SKM-1 treated with dmso at 0.1 percent for 144 hours (cell line): ENCODE measurements around the gene DHRS9.

Source experiments
- DNase-seq: peaks from one replicate; lab custom pipeline; 2025; ENCODE audit not compliant: unreplicated experiment; lab: John Stamatoyannopoulos, UW

The DHRS9 gene

DNA sequence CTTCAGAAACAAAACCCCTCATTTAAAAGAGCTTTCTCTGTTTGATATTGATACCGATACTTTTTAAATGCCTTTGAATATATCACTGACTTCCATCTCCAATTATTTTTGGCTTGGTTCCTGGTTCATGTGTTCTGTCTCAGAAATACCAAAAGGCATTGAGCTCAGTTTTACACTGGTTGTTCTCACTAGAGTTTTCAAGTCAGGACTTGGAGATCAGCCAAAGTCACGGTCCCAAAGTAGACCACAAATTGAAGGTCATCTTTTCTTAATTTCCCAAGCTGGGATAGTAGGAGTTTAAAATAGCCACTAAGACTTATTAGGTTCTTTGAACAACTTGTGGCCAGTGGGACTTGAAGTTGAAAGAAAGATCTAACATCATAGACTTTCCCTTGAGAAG is 24.2 kb downstream of the DHRS9 start:
- no peak for DNase-seq

DNA sequence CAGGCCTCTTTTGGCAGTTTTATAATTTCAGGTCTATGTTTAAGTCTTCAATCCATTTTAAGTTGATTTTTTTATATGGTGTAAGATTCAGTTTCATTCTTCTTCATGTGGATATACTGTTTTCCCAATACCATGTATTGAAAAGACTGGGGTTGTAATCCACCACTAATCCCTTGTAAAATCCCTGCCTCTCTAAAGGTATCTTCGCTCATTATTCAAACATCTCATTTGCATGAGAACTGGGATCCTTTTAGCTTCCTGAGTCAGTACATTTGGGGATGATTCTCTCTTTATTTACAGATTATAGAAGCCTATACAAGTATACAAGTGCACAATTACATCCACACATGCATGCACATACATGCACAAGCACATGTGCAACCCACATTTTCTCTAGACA is 25.3 kb downstream of the DHRS9 start:
- no peak for DNase-seq

DNA sequence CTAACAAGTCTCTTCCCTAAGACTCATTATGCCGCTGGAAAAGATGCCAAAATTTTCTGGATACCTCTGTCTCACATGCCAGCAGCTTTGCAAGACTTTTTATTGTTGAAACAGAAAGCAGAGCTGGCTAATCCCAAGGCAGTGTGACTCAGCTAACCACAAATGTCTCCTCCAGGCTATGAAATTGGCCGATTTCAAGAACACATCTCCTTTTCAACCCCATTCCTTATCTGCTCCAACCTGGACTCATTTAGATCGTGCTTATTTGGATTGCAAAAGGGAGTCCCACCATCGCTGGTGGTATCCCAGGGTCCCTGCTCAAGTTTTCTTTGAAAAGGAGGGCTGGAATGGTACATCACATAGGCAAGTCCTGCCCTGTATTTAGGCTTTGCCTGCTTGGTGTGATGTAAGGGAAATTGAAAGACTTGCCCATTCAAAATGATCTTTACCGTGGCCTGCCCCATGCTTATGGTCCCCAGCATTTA is 26.3 kb downstream of the DHRS9 start:
- peak; percentile 54 for DNase-seq

DNA sequence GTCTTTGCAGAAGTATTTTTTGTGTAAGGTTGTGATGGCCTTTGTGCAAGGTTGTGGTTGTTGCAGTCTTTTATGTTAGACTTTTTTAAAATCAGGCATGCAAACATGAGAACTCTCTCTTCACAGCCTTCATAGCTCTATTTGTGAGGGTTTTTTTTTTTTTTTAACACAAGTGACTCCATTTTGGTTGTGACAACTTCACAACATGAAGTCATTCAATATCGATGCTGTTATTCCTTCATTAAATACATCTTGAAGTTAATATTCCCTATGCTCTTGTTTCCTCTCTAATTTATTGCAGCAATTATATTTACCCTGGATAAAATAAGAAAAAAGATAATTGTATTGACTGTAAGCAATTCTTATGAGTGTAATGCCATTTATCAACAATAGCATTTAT is 35.5 kb downstream of the DHRS9 start:
- no peak for DNase-seq

DNA sequence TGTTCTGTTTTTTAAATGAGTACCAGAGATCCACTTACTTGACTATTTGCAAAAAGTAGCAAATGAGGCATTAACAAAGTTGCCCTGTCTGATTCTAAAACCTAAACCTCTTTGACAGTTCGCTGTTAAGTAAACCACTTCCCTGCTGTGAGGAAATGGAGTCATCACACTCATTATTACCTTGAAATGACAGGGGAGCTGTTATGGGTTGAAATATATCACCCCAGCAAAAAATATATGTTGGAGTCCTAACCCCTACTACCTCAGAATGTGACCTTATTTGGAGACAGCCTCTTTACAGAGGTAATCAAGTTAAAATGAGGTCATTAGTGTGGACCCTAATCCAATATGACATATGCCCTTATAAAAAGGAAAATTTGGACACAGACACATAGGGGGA is 36.1 kb downstream of the DHRS9 start:
- DNase-seq, result peak; percentile 26

DNA sequence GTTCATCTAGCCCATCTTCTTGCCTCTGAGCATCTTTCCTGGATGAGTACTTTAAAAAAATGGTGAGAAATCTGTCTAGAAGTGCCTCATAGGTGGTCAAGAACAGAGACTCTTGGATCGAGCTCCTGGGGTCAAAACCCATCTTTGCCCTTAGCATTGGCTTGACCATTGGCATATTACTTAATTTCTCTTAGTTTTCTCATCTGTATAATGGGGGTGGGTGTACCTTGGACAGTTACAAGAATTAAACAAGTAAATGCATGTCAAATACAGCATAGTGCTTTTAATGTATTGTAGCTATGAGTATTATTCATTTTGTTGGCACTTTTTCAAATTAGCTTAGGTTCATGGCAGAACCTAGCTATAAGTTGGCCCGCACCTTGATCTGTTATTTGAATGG is 36.8 kb downstream of the DHRS9 start:
- DNase-seq, result no peak

DNA sequence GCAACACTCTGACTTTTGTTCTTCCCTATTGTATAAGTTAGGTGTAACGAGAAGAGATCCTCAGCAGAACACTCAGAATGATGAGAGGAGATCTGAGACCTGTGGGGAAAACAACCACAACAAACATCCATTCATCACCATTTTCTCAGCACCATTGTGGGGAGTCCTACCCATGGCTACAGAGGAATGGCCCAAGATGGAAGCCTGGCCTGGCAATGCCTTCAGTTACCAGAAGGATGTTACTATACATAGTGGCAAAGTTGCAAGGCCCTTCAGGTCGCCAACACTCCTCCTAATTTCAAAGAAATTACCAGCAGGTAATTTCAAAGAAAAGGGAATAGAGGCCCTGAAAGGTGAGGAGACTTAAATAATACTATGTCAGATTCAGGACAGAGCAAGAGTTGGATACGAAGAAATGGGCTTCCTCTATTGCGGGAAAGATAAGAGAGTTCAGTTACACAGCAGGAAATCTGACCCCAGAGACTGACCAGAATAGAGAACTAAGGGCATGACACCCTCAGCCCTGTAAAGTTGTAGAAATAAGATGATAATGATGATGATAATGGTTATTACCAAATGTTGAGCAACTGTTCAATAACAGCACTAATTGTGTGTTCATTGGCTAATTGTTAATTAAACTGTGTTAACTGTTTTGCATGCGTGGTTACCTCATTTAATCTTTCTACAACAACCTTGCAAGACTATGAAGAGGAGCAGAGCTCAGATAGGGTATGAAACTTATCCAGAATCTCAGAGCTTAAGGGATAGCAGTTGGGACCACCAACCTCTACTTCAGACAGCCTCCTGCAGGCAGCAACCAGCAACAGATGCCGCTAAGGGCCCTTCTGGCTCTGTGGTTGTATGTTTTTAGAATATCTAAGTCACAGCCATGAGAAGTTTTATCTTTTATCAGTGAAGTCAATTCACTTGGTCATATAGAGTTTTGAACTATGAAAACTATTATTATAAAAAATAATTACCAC is 37.5 kb downstream of the DHRS9 start:
- DNase-seq, result peak; percentile 72

DNA sequence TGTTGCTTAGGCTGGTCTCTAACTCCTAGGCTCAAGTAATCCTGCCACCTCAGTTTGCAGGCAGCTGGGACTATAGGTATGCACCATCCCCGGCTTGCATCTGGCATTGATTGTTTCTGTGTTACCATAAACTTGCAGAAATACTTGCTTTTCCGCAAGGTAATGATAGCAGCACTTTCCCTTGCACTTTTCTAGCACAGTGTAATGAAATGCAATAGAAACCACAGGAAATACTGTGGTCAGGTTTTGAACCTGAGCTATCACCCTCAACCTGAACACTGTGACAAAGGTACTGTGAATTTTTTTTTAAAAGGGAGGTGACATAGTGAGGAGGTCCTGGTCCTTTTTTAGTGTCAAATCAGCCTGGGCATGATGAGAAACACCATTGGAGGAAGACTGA is 38.3 kb downstream of the DHRS9 start:
- DNase-seq, result peak; percentile 41

DNA sequence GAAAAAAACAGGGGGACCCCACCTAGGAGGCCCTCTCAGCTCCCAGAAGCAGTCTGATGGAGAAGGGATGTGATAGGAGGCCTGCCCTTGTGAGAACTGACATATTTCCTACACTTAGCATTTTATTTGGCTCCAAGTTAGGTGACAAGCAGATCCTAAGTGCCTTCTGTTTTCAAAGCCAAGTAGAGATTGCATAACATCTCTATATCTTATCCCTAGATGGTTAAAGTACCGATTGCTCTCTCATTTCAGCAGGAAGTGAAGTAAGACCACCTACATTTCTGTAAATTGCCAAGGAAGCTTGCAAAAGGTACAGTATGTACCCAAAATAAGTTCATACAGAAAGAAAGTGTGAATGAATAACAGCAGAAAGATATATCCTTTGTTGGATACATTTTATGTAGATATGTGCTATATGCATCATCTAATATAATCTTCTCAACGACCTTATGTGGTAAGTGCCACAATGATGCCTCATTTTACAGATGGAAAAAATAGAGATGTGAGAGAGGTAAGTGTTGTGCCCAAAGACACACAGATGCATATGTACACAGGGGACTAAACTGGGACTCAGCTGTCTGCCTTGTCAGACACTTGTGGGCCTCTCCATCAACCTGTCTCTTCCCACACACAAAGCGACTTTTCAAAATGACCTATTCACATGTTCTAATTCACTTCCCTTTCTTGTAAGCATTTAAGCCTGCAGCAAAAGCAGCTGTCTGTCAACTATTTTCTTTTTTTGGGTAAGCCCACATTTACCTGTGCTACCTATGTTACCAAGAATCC is 38.9 kb downstream of the DHRS9 start:
- peak; percentile 31 for DNase-seq

DNA sequence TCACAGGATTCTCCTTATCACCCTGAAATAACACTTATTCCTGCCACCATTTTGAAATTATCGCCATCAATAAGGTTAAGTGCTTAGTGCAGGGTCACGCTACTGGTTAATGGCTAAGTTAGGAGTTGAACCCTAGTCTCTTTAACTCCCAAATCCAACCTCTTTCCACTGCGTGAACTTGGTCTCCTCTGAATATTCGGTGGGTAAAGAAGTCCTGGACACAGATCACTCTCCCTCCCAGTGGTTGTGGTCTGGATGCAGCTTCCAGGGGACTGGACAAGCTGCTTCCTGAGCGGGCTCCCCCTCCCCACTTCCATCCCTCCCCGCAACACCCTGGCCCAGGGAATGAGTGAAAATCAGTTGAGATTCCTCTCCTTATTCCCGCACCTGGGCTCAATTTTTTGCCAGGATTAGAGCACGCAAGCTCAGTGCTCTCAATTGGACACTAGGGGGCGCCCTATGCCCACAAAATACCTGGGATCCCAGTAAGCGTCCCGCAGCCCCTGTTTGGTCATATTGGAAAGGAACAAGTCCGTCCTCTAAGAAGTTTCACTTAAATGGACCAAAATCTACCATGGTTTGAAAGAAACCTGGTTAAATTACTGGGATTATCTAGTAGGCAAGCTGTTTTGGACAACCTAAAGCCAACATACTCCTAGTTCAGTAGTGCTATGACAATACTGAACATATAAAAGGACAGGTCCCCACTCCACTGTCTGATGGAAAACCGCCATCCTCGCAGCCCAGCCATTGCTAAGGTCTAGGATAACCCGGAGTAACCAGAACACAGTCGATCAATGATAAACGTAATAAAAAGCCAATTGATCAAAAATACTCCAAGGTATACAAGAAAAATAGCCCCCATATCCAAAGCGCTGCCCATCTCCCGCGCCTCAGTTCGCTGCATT is 40.4 kb downstream of the DHRS9 start:
- DNase-seq, result peak; percentile 46

DNA sequence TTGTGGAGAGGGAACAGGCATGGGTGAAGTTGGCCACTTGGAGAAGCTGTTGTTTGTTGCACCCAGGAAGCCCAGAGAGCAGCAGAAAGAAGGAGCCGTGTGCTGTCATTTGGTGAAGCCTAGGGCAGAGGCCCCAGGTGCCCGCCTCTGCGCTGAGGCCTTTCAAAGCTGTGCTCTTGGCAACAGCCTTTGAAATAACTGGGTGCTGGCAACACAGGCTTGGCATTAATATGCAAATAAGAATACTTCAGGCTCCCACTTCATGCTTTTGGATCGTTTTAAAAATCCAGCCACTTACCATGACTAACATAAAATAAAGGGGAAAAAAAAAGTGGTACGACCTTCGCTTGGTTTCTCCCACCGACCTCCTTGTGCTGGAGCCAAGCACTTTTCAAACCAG is 41.1 kb downstream of the DHRS9 start:
- DNase-seq, result no peak

DNA sequence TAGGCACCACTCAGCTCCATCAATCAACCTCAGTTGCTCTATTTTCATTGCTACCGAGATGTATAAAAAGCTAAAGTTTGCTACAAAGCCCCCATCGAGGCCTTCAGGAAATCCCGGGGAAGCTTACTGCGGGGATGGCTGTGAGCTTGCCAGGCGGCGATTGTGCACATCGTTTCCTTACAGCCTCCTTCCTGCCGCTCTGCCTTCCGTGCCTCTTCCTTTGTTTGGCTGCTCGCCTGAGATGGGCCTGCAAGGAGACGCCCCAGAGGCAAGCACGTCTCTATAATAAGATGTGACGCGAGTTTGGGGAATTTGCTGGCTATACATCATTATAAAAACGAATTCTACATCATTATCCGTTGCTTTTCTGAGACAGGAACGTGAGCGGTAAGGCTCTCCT is 41.6 kb downstream of the DHRS9 start:
- DNase-seq, result no peak

DNA sequence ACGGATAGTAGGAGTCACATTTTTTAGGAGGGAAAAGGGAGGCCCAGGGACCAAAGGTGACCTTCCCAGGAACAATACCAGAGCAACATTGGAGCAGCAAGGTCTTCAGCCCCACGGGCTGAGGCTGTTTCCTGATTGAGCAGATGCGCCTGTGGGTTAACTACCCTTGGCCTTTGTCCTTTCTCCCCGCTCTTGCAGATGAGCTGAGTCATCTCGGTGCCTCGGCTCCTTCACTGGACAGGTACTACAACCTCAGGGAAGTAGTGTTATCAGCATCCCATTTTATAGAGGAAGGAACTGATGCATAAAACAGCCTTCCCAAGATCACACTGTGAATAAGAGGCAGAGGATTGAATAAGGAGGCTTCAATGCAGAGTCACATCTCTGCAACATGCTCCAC is 43.5 kb downstream of the DHRS9 start:
- DNase-seq, result no peak

DNA sequence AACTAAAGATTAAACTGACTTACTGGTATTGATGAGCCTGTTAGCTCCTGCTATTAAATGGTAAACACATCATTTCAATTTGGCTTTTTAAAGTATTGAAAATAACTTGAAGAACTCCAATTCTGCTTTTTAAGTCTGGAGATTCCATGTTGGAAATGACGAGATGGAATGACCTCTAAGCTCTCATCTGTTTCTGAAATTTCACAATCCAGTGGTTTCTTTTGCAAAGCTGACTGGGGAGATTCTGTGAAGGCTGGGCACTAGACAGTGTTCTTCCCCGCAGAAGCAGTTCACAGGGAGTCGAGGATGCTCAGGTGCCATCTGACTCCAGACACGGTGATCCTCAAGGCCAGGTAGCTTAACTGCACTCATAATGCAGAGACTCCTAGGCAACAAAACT is 44.7 kb downstream of the DHRS9 start:
- peak; percentile 35 for DNase-seq

DNA sequence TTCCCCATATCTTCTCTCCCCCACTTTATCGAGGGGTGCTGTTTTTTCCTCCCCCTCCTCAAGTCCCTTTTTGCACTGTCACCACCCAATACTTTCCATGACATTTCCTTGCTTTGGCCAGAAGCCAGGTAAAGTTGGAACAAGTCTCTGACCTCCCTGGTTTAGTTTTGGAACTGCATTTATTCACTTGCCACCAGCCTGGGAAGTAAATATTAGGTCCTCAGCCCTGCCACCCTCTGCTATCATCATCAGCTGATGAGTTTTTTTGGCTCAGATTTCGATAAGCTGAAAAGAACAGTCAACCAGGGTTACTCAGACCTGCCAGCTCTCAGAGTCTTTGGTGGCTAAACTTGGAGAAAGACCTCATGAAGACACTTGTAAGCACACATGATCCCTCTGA is 47.0 kb downstream of the DHRS9 start:
- DNase-seq, result no peak

DNA sequence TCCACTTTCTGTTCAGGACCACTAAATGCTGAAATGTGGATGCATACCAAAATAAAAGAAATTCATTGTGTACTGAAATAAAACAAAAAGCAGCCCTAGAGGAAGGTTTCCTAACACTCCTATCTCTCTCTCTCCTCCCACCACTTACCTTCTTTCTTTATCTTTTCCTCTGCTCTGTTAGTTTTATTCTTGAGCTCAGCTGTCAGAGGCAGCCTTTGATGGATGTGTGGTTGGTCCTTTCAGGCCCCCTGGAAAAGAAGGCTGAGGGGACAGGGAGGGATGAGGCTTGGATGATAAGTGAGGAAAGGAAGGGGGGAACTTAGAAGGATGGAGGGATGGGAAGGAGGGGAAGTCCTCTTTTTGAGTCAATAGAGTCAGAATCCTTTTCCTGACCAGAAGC is 47.6 kb downstream of the DHRS9 start:
- no peak for DNase-seq

DNA sequence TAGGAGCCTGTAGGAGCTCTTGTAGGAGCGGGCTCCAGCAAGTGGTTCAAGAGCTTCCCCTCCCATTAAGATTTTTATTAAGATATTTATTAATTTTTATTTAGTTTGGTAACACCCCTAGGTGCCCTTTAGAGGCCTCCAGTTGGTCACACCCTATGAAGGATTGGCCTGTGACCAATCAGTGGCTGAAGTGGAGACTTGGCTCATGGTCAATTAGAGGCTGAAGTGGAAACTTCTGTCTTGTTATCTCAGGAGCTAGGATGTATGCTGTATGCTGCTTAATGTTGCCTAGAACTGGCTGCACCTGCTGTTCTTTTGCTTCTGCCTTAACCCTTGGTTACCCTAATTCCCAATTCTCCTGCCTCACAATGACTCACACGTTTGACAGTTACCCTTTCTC is 48.7 kb downstream of the DHRS9 start:
- DNase-seq, result no peak

DNA sequence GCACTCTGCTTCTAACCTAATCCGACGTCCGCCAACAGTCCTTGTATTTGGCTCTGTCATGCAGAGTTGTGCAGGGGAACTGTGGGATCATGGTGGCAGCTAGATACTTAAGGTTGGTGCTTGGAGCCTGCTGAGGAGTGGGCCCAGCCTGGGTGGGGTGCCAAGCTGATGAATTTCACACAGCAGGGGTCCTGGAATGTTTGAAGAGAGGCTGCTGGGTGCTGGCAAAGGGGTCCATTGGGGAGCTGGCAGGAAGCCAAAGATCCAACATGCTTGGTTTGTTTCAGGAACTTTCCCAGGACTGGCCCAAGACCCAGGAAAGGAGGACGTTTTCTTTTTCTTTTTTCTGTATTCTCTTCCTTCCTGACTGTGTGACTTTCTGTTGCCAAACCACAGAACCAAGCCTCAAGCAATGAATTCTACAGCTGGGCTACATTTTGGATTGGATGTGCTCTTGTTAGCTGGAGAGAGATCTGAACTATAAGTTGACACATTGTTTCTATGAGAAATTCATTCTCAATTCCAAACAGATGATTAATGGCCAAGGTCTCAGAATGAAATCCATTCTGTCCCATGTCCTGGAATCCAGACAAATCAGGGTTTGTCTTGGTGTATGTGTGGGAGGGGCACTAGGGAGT is 49.9 kb downstream of the DHRS9 start:
- DNase-seq, result no peak

DNA sequence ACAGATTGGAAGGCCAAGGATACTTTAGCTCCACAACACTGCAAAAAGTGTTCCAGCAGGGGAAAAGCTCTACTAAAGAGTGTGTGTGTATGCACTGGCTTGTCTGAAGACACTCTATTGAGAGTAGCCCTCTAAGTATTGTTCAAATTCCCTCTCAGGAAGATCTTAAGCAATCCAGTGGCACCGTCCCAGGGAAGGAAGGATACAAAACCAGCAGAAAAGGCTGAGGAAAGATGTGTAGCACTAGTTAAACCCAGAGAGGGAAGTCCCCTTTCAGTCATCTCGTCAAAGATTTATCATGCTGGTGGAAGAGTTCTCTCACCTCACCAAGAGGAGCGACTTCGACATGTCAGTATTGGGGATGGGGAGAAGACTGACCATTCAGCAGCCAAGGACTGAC is 50.5 kb downstream of the DHRS9 start:
- DNase-seq, result no peak

DNA sequence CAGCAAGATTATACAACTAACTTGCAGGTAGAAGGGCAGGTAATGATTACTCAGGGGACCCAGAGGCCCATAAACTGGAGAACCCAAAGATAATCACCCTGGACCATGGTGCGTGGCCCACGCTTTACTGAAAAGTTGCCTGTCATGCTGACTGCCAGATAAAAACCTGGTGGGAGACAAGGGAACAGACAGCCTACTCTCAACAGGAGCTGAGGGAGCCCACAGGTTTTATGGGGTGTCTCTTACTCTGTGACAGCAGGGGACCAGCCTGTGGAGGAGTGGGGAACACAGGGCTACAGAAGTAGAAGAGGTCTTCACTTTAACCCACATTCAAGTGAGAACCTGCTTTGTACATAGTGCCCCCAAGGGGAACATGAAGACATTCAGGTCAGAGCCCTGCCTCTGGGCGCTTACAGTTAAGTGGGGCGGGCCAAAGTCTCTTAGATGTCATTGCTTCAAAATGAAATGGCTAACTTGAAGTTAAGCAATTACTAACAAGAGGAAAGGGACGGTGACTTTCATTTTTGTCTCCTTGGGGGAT is 60.4 kb downstream of the DHRS9 start:
- no peak for DNase-seq
